ENCODE measurements around the gene FBXW7.

DNA sequence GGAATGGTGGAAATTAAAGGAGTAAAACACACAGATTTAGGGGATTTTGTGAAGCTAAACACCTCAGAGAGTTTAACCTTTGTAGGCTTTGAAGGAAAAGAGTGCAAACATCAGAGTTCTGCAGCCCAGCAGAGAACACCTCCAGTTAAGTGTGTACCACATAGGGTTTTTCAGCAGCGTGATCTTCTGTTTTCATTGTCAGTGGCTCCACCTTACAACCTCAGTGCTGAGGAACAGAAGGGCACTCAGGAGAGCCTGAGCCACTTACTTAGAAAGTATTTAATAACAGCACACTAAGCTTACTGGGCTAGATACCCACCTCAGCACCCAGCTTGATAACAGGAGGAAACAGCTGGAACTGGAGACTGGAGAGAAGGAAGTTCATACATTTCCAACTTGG is 2.0 kb upstream of the FBXW7 start:
- TF ChIP-seq, protein P1, sequence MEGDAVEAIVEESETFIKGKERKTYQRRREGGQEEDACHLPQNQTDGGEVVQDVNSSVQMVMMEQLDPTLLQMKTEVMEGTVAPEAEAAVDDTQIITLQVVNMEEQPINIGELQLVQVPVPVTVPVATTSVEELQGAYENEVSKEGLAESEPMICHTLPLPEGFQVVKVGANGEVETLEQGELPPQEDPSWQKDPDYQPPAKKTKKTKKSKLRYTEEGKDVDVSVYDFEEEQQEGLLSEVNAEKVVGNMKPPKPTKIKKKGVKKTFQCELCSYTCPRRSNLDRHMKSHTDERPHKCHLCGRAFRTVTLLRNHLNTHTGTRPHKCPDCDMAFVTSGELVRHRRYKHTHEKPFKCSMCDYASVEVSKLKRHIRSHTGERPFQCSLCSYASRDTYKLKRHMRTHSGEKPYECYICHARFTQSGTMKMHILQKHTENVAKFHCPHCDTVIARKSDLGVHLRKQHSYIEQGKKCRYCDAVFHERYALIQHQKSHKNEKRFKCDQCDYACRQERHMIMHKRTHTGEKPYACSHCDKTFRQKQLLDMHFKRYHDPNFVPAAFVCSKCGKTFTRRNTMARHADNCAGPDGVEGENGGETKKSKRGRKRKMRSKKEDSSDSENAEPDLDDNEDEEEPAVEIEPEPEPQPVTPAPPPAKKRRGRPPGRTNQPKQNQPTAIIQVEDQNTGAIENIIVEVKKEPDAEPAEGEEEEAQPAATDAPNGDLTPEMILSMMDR (IDR thresholded peaks at IDR 0.05; ENCODE audit: low read depth, low read length): no peak
- TF ChIP-seq, protein P2, sequence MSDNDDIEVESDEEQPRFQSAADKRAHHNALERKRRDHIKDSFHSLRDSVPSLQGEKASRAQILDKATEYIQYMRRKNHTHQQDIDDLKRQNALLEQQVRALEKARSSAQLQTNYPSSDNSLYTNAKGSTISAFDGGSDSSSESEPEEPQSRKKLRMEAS (IDR thresholded peaks at IDR 0.05; ENCODE audit: low read depth, low read length): no peak
- no peak for TF ChIP-seq POLR2A (IDR thresholded peaks at IDR 0.05; ENCODE audit: extremely low read depth, insufficient read length)

Measured in NB4 (cell line).